T-cell (primary cell): Measurements from ENCODE around the gene LHFPL2. TPM values are rescaled to one million over a fixed set of nuclear protein-coding genes. Genes with fewer than 3 reads are reported as not detected.
"Not testable (repeated sequence)": the region's sequence is repeated elsewhere in the genome, so short reads cannot be mapped to it uniquely, and the experiment has no call there.

Source experiments
- ATAC-seq, 4 experiments: fragments of 200-7000 bp in 3 of 4; fragments of 150-1000 bp in 1 of 4; cut with Tn5 transposase; replicated peaks in 1 of 4; 1 replicate in 3 of 4; 2 replicates in 1 of 4; pipeline ENCODE4 v1.10.0; 2021; ENCODE audit warnings: moderate library complexity in 3 of 4, mild to moderate bottlenecking in 2 of 4, moderate number of reproducible peaks in 1 of 4
- CTCF ChIA-PET, 2 donors: fragments of 300-600 bp; sonication (Branson Sonifier 250); formaldehyde crosslinking; loops; one replicate each; lab custom pipeline; 2022; ENCODE audit warnings: antibody characterized with exemption in 2 of 2; lab: Charles Lee
- POLR2A ChIA-PET, 2 donors: fragments of 300-600 bp; sonication (Branson Sonifier 250); formaldehyde crosslinking; loops; one replicate each; lab custom pipeline; 2022; ENCODE audit warnings: antibody characterized with exemption in 2 of 2; lab: Charles Lee
- DNase-seq, 35 experiments: peaks; one replicate each; pipeline versions ENCODE4 v3.0.0 to v3.0.0-alpha.2; 2013 to 2023
- H3K27ac ChIP-seq: one replicate; pipeline ENCODE4 v1.5.1; 2013; ENCODE audit warnings: low read length
- H3K27me3 ChIP-seq, 2 experiments: replicated peaks in 1 of 2; 1 replicate in 1 of 2; 2 replicates in 1 of 2; pipeline versions ENCODE4 v1.6.1 to v1.7.0; 2013; ENCODE audit warnings: low read length in 1 of 2, mixed read lengths in 1 of 2; ENCODE audit not compliant: control insufficient read depth in 2 of 2, insufficient read depth in 2 of 2; ENCODE audit errors: extremely low read depth in 1 of 2
- H3K36me3 ChIP-seq, 2 donors: 1 replicate in 1 of 2; 2 replicates in 1 of 2; pipeline versions ENCODE4 v1.6.1 to v1.7.0; 2013; ENCODE audit warnings: low read length in 1 of 2; ENCODE audit not compliant: control insufficient read depth in 2 of 2, insufficient read depth in 1 of 2; ENCODE audit errors: extremely low read depth in 1 of 2
- H3K4me1 ChIP-seq, 2 experiments: 1 replicate in 1 of 2; 2 replicates in 1 of 2; pipeline versions ENCODE4 v1.6.1 to v1.7.0; 2013; ENCODE audit warnings: low read length in 2 of 2, mixed read lengths in 1 of 2; ENCODE audit not compliant: insufficient read depth in 2 of 2, control insufficient read depth in 1 of 2; ENCODE audit errors: extremely low read depth in 1 of 2
- H3K4me3 ChIP-seq, 2 donors: 1 replicate in 1 of 2; 2 replicates in 1 of 2; pipeline versions ENCODE4 v1.5.1 to v1.7.0; 2013; ENCODE audit warnings: mild to moderate bottlenecking in 2 of 2, low read length in 1 of 2, moderate library complexity in 1 of 2; ENCODE audit not compliant: control insufficient read depth in 1 of 2; ENCODE audit errors: extremely low read depth in 1 of 2
- H3K9me3 ChIP-seq: 2 replicates; pipeline ENCODE4 v1.7.0; 2013
- H3K27ac Mint-ChIP-seq, 2 donors: one replicate each; pipeline ENCODE4 v1.8.0; 2020 to 2021; ENCODE audit warnings: mild to moderate bottlenecking in 2 of 2, mixed read lengths in 2 of 2
- H3K27me3 Mint-ChIP-seq, 2 donors: one replicate each; pipeline ENCODE4 v1.8.0; 2021 to 2022; ENCODE audit warnings: mixed read lengths in 2 of 2
- H3K36me3 Mint-ChIP-seq: one replicate; pipeline ENCODE4 v1.8.0; 2021; ENCODE audit warnings: mixed read lengths
- H3K4me1 Mint-ChIP-seq, 3 donors: one replicate each; pipeline ENCODE4 v1.8.0; 2020 to 2022; ENCODE audit warnings: mixed read lengths in 3 of 3, mild to moderate bottlenecking in 1 of 3
- H3K4me3 Mint-ChIP-seq, 3 donors: one replicate each; pipeline ENCODE4 v1.8.0; 2020 to 2022; ENCODE audit warnings: mild to moderate bottlenecking in 3 of 3, mixed read lengths in 3 of 3, moderate library complexity in 3 of 3
- H3K9me3 Mint-ChIP-seq, 3 donors: one replicate each; pipeline ENCODE4 v1.8.0; 2020 to 2022; ENCODE audit warnings: mixed read lengths in 3 of 3
- WGBS: methylation state at CpG from one replicate; pipeline ENCODE4 v1.1.5; 2013; ENCODE audit warnings: missing lambda C conversion rate; ENCODE audit not compliant: insufficient coverage; 5-methylcytosine and 5-hydroxymethylcytosine counted together
- total RNA-seq, 35 experiments: library from RNA in 6 of 35; stranded (reverse) in 6 of 35; fragments of 120-200 nt in 1 of 35; gene quantifications; one replicate each; pipeline versions ENCODE4 v1.2.1 to v1.2.4 and lab custom pipeline; 2013 to 2026

The LHFPL2 gene
- total RNA-seq, 5 donors from 2014 or later (not counting 1 experiment from before 2014, with no cell fraction given) = 0.19 to 1.9 (median 0.82) TPM

- Mint-ChIP-seq H3K36me3 (peaks cover 21% of the 10 kb centered on the region), H3K9me3 (no peaks in the 10 kb centered on the region), H3K27ac (no peak overlapping the region), H3K4me1 (peaks cover 0 to 10% (median 0%) of the 10 kb centered on the region in 3 donors), H3K27me3 (no peaks in the 10 kb centered on the region), H3K4me3 (no peak overlapping the region)
- Histone ChIP-seq H3K27me3 (no peaks in the 10 kb centered on the region), H3K9me3 (no peaks in the 10 kb centered on the region), H3K4me3 (no peak overlapping the region), H3K27ac (no peak overlapping the region), H3K4me1 (no peaks in the 10 kb centered on the region), H3K36me3 (peaks cover 0 to 3% of the 10 kb centered on the region in 2 donors)
- CTCF ChIA-PET = interaction anchor here in 1 of 2 donors (0.7 kb wide), 1 partner anchor 1863 kb away, joined by 8 read pairs; no protein-coding TSS in a partner anchor
- POLR2A ChIA-PET = no interaction called here
- ATAC-seq (no peak), DNase-seq (no peak)
Observed at GRCh38 chr5:78471896-78472295, 176.7 kb downstream of the LHFPL2 start.

GRCh38 chr5:78467752-78468357 is 180.7 kb downstream of the LHFPL2 start:
- no peak for ATAC-seq
- Mint-ChIP-seq H3K36me3 (peaks cover 39% of the 10 kb centered on the region), H3K27me3 (no peaks in the 10 kb centered on the region), H3K4me1 (peaks cover 0 to 11% (median 0%) of the 10 kb centered on the region in 3 donors), H3K27ac (no peak overlapping the region), H3K4me3 (no peak overlapping the region), H3K9me3 (no peaks in the 10 kb centered on the region)
- Histone ChIP-seq H3K4me3 (no peak overlapping the region), H3K9me3 (no peaks in the 10 kb centered on the region), H3K4me1 (no peaks in the 10 kb centered on the region), H3K27ac (no peak overlapping the region), H3K27me3 (no peaks in the 10 kb centered on the region), H3K36me3 (peaks cover 0 to 18% of the 10 kb centered on the region in 2 donors)
- DNase-seq = peak in 1 of 35 experiments; percentile 16
- WGBS = no CpG with 5 or more reads among the region's 3 CpGs
- CTCF ChIA-PET = interaction anchor here in 1 of 2 donors (0.5 to 1.3 kb wide), 2 partner anchors 28 to 666 kb away, joined by 3 to 12 read pairs; no protein-coding TSS in a partner anchor
- POLR2A ChIA-PET = no interaction called here

- ATAC-seq (no peak), DNase-seq (no peak)
- Histone ChIP-seq H3K27ac (no peak overlapping the region), H3K4me3 (no peak overlapping the region), H3K4me1 (no peaks in the 10 kb centered on the region), H3K9me3 (no peaks in the 10 kb centered on the region), H3K36me3 (peaks cover 0 to 20% of the 10 kb centered on the region in 2 donors), H3K27me3 (no peaks in the 10 kb centered on the region)
- WGBS = no CpG with 5 or more reads among the region's 1 CpG
- Mint-ChIP-seq H3K9me3 (no peaks in the 10 kb centered on the region), H3K27me3 (no peaks in the 10 kb centered on the region), H3K4me1 (peaks cover 0 to 13% (median 0%) of the 10 kb centered on the region in 3 donors), H3K4me3 (no peak overlapping the region), H3K36me3 (peaks cover 40% of the 10 kb centered on the region), H3K27ac (no peak overlapping the region)
- CTCF ChIA-PET = interaction anchor here in 1 of 2 donors (0.5 to 1.3 kb wide), 2 partner anchors 27 to 666 kb away, joined by 3 to 12 read pairs; no protein-coding TSS in a partner anchor
- POLR2A ChIA-PET = no interaction called here
Observed at GRCh38 chr5:78467140-78467539, 181.4 kb downstream of the LHFPL2 start.

- peaks cover 39% of the 10 kb centered on the region for H3K36me3 Mint-ChIP-seq
- CTCF ChIA-PET = no interaction called here
- WGBS = no CpG with 5 or more reads among the region's 2 CpGs
Observed at GRCh38 chr5:78458843-78459242, 189.7 kb downstream of the LHFPL2 start.

GRCh38 chr5:78457507-78457906 is 191.1 kb downstream of the LHFPL2 start:
- peaks cover 14 to 33% (median 17%) of the 10 kb centered on the region in 3 donors for H3K4me1 Mint-ChIP-seq
- H3K9me3 Mint-ChIP-seq, H3K4me3 ChIP-seq, H3K27ac Mint-ChIP-seq, H3K4me3 Mint-ChIP-seq, H3K36me3 ChIP-seq, POLR2A ChIA-PET, ATAC-seq, H3K27me3 Mint-ChIP-seq, CTCF ChIA-PET, DNase-seq, H3K27me3 ChIP-seq, H3K9me3 ChIP-seq, H3K27ac ChIP-seq, H3K4me1 ChIP-seq: not testable (repeated sequence)
- WGBS = 71% methylated on average over 2 of the region's 14 CpGs
- peaks cover 32% of the 10 kb centered on the region for H3K36me3 Mint-ChIP-seq

More at GRCh38 chr5:78458843-78459242, 189.7 kb downstream of the LHFPL2 start:
- H3K27ac ChIP-seq = no peak overlapping the region
- Mint-ChIP-seq H3K27me3 (no peaks in the 10 kb centered on the region), H3K9me3 (peaks cover 0 to 7% (median 5%) of the 10 kb centered on the region in 3 donors), H3K4me1 (peaks cover 14 to 33% (median 17%) of the 10 kb centered on the region in 3 donors), H3K27ac (no peak overlapping the region), H3K4me3 (no peak overlapping the region)
- no peaks in the 10 kb centered on the region for H3K4me1 ChIP-seq
- peaks cover 0 to 9% of the 10 kb centered on the region in 2 donors for H3K36me3 ChIP-seq
- DNase-seq (no peak), ATAC-seq (no peak)
- POLR2A ChIA-PET = no interaction called here
- no peaks in the 10 kb centered on the region for H3K9me3 ChIP-seq
- H3K27me3 ChIP-seq = no peaks in the 10 kb centered on the region
- H3K4me3 ChIP-seq = no peak overlapping the region

DNA sequence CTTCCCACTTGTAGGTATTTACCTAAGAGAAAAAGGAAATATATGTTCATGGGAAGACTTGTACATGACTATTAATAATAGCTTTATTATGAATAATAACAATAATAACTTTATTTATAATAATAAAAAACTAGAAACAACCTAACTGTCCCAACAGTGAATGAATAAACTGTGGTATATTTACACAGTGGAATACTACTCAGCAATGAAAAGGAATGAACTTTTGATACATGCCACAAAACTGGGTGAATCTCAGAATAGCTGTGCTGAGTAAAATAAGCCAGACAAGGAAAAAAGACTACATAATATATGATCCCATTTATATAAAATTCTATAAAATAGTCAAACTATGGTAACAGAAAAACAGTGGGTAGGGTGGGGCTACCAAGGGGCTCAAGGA is 199.5 kb downstream of the LHFPL2 start:
- no peaks in the 10 kb centered on the region for H3K4me1 ChIP-seq
- no peak for DNase-seq
- H3K27me3 ChIP-seq = no peaks in the 10 kb centered on the region
- peaks cover 0 to 9% of the 10 kb centered on the region in 2 donors for H3K36me3 ChIP-seq
- H3K27ac ChIP-seq = no peak overlapping the region
- H3K9me3 ChIP-seq = no peaks in the 10 kb centered on the region
- POLR2A ChIA-PET = no interaction called here
- peaks cover 0 to 6% (median 0%) of the 10 kb centered on the region in 3 donors for H3K9me3 Mint-ChIP-seq
- CTCF ChIA-PET = interaction anchor here in 1 of 2 donors (0.5 kb wide), 1 partner anchor 1044 kb away, joined by 3 read pairs; no protein-coding TSS in a partner anchor
- no peaks in the 10 kb centered on the region for H3K4me1 Mint-ChIP-seq
- no peak overlapping the region for H3K4me3 Mint-ChIP-seq
- H3K27ac Mint-ChIP-seq = no peak overlapping the region
- no peak for ATAC-seq
- no peaks in the 10 kb centered on the region for H3K27me3 Mint-ChIP-seq
- H3K36me3 Mint-ChIP-seq = peaks cover 48% of the 10 kb centered on the region
- H3K4me3 ChIP-seq = no peak overlapping the region
